H1 (cell line): ENCODE results near the gene AGPAT2. TPM values are rescaled to one million over a fixed set of nuclear protein-coding genes. Genes with fewer than 3 reads are reported as not detected.

Experiments used
- BCL11A ChIP-seq, 2 experiments: IDR thresholded peaks; one replicate each; pipeline ENCODE4 v1.6.1; 2011; ENCODE audit warnings: low read depth in 2 of 2, low read length in 2 of 2, mild to moderate bottlenecking in 2 of 2
- BRCA1 ChIP-seq: IDR thresholded peaks from 2 replicates; pipeline ENCODE4 v1.6.1; 2012; ENCODE audit warnings: low read depth, low read length, improper control_type of control experiment
- CBX5 ChIP-seq: fragments of 300-800, 300-1000 bp; sonication (generic); IDR thresholded peaks from 2 replicates; pipeline ENCODE4 v1.7.1; 2016; ENCODE audit warnings: antibody characterized with exemption, low read length, low read depth
- CREB1 ChIP-seq: IDR thresholded peaks from 2 replicates; pipeline ENCODE4 v1.6.1; 2012; ENCODE audit warnings: inconsistent platforms
- EGR1 ChIP-seq: IDR thresholded peaks from 2 replicates; pipeline ENCODE4 v1.6.1; 2011; ENCODE audit warnings: low read depth, low read length, borderline replicate concordance
- FOSL1 ChIP-seq: IDR thresholded peaks from 2 replicates; pipeline ENCODE4 v1.6.1; 2011; ENCODE audit warnings: mild to moderate bottlenecking, low read depth, low read length, moderate library complexity; ENCODE audit not compliant: insufficient read depth
- HDAC6 ChIP-seq: IDR thresholded peaks from one replicate; pipeline ENCODE4 v1.7.1; 2012; ENCODE audit warnings: low read depth, mild to moderate bottlenecking, inconsistent platforms, low read length, moderate library complexity
- KDM1A ChIP-seq: fragments of 200-600, 300-600 bp; sonication (generic); IDR thresholded peaks from 2 replicates; pipeline ENCODE4 v1.7.1; 2016; ENCODE audit warnings: mild to moderate bottlenecking, low read length, borderline replicate concordance
- MAFK ChIP-seq: IDR thresholded peaks from 2 replicates; pipeline ENCODE4 v1.6.1; 2012; ENCODE audit warnings: low read depth, mild to moderate bottlenecking, improper control_type of control experiment, low read length
- NRF1 ChIP-seq: IDR thresholded peaks from 2 replicates; pipeline ENCODE4 v1.6.1; 2011; ENCODE audit warnings: mild to moderate bottlenecking, low read depth, low read length, improper control_type of control experiment
- PHF8 ChIP-seq: fragments of 200-600 bp; sonication (generic); conservative IDR thresholded peaks from 2 replicates; pipeline ENCODE4 v1.7.1; 2012; ENCODE audit warnings: low read depth, mild to moderate bottlenecking, inconsistent platforms, low read length, moderate library complexity
- RBBP5 ChIP-seq: IDR thresholded peaks from 2 replicates; pipeline ENCODE4 v1.7.1; 2012; ENCODE audit warnings: low read depth, mild to moderate bottlenecking, inconsistent platforms, low read length, moderate library complexity, borderline replicate concordance
- SAP30 ChIP-seq: fragments of 300-600 bp; sonication (generic); IDR thresholded peaks from 2 replicates; pipeline ENCODE4 v1.7.1; 2012; ENCODE audit warnings: low read length, moderate library complexity, mild to moderate bottlenecking, inconsistent platforms; ENCODE audit not compliant: insufficient read depth, insufficient replicate concordance
- SIX5 ChIP-seq: IDR thresholded peaks from 2 replicates; pipeline ENCODE4 v1.6.1; 2011; ENCODE audit warnings: mild to moderate bottlenecking, low read depth, low read length
- SP1 ChIP-seq: IDR thresholded peaks from 2 replicates; pipeline ENCODE4 v1.6.1; 2011; ENCODE audit warnings: low read depth, low read length
- SRF ChIP-seq: IDR thresholded peaks from 2 replicates; pipeline ENCODE4 v1.6.1; 2011; ENCODE audit warnings: mild to moderate bottlenecking, low read depth, low read length, moderate library complexity
- SUZ12 ChIP-seq: fragments of 200-600 bp; sonication (generic); IDR thresholded peaks from 2 replicates; pipeline ENCODE4 v1.6.1; 2012; ENCODE audit warnings: mild to moderate bottlenecking, inconsistent platforms, low read length, moderate library complexity, mixed read lengths
- TAF1 ChIP-seq: IDR thresholded peaks from 2 replicates; pipeline ENCODE4 v1.6.1; 2011; ENCODE audit warnings: mild to moderate bottlenecking, low read depth, low read length
- TEAD4 ChIP-seq: IDR thresholded peaks from 2 replicates; pipeline ENCODE4 v1.6.1; 2012; ENCODE audit warnings: low read depth, low read length, inconsistent platforms, mixed read lengths
- polyA plus RNA-seq, 7 experiments: library from polyadenylated mRNA; depleted of rRNA in 3 of 7; stranded (reverse) in 5 of 7; unstranded in 2 of 7; fragments of >200 nt in 5 of 7; fragments of 200-250 nt in 2 of 7; gene quantifications; 1 replicate in 5 of 7; 2 replicates in 1 of 7; 4 replicates in 1 of 7; pipeline versions ENCODE4 v1.2.1 to v1.2.3, GENCODE V29; 2011 to 2013; ENCODE audit warnings: missing spikeins in 2 of 7, mixed read lengths in 2 of 7
- total RNA-seq: library from RNA; stranded (reverse); fragmentation: NEBNext Ultra II Directional; extraction: Animal tissue kit (Norgen Biotek cat#: 25700); gene quantifications from 2 replicates; pipeline ENCODE4 v1.2.1, GENCODE V29; 2021

The AGPAT2 gene
- total and polyA plus RNA-seq, 2 of the 8 experiments (the other 6 are each of a cell fraction or from before 2014, with no cell fraction given): 31.6 to 37.6 TPM

GRCh38 chr9:136728080-136728547 is 40.9 kb upstream of the AGPAT2 start (continued):
- TF ChIP-seq NRF1 (no peak), EGR1 (no peak), MAFK (no peak), TEAD4 (no peak), SIX5 (no peak), FOSL1 (no peak), SP1 (peak; percentile 63; the same call in 1 of the 2 replicates), SAP30 (no peak), HDAC6 (no peak), CBX5 (no peak), SRF (peak; percentile 81), SUZ12 (no peak), RBBP5 (0 out of 2 replicates have a peak, but pooled peaks have one; percentile 21), KDM1A (no peak), BRCA1 (0 out of 2 replicates have a peak, but pooled peaks have one; percentile 2), PHF8 (peak; percentile 97), BCL11A (IDR thresholded peaks at IDR 0.05; ENCODE audit: low read depth in 2 of 2, low read length in 2 of 2) (no peak), TAF1 (peak; percentile 98), CREB1 (peak; percentile 93)
